GM21825 (cell line): ENCODE data around the gene STMN3.

Experiments
- ATAC-seq: cut with Tn5 transposase; IDR thresholded peaks from one replicate; pipeline ENCODE4 v1.9.1; 2021; ENCODE audit warnings: mild to moderate bottlenecking, moderate library complexity; ENCODE audit not compliant: unreplicated experiment

The STMN3 gene

GRCh38 chr20:63653041-63653973, at the start of gene STMN3:
TSS of gene STMN3 (minus strand) at chr20:63653424. CDS start at chr20:63653345, 79 bp downstream.
- ATAC-seq = no peak

- no peak for ATAC-seq
Observed at GRCh38 chr20:63702036-63702665, 48.9 kb upstream of the STMN3 start.

- no peak for ATAC-seq
Observed at GRCh38 chr20:63701329-63702035, 48.3 kb upstream of the STMN3 start.

GRCh38 chr20:63701051-63701328, 47.8 kb upstream of the STMN3 start:
- ATAC-seq = no peak

GRCh38 chr20:63700199-63701050, 47.2 kb upstream of the STMN3 start:
- no peak for ATAC-seq

GRCh38 chr20:63699466-63700198, 46.4 kb upstream of the STMN3 start:
- no peak for ATAC-seq

GRCh38 chr20:63698739-63699465, 45.7 kb upstream of the STMN3 start:
- no peak for ATAC-seq

- ATAC-seq = no peak
Observed at GRCh38 chr20:63697868-63698545, 44.8 kb upstream of the STMN3 start.

- ATAC-seq = no peak
Observed at GRCh38 chr20:63697357-63697867, 44.2 kb upstream of the STMN3 start.

GRCh38 chr20:63696628-63697356, 43.6 kb upstream of the STMN3 start, which contains the start of gene TNFRSF6B:
TSS of gene TNFRSF6B (plus strand) at chr20:63696652. CDS start at chr20:63696768, 116 bp downstream.
- ATAC-seq = no peak

- ATAC-seq = no peak
Observed at GRCh38 chr20:63696306-63696627, 43.0 kb upstream of the STMN3 start.

GRCh38 chr20:63695424-63696305, 42.4 kb upstream of the STMN3 start:
- ATAC-seq = no peak

GRCh38 chr20:63694584-63695423, 41.6 kb upstream of the STMN3 start:
- ATAC-seq = no peak

- ATAC-seq = no peak
Observed at GRCh38 chr20:63693733-63694583, 40.7 kb upstream of the STMN3 start.

- no peak for ATAC-seq
Observed at GRCh38 chr20:63693083-63693732, 40.0 kb upstream of the STMN3 start.
